Head of caudate nucleus (tissue), 42 donors: ENCODE data around the gene ITPR2.
"Not testable (repeated sequence)": the region's sequence is repeated elsewhere in the genome, so short reads cannot be mapped to it uniquely, and the experiment has no call there.

Source experiments
- DNase-seq, 42 donors: peaks; one replicate each; pipeline versions ENCODE4 v3.0.0 to v3.0.0-alpha.2; 2020 to 2021; ENCODE audit warnings: mixed read lengths in 7 of 42
- intact Hi-C: fragments of 100-400 bp; cut with DNase I; formaldehyde crosslinking; loops from one replicate; pipeline ENCODE4 v1.15.0; 2022

The ITPR2 gene

DNA sequence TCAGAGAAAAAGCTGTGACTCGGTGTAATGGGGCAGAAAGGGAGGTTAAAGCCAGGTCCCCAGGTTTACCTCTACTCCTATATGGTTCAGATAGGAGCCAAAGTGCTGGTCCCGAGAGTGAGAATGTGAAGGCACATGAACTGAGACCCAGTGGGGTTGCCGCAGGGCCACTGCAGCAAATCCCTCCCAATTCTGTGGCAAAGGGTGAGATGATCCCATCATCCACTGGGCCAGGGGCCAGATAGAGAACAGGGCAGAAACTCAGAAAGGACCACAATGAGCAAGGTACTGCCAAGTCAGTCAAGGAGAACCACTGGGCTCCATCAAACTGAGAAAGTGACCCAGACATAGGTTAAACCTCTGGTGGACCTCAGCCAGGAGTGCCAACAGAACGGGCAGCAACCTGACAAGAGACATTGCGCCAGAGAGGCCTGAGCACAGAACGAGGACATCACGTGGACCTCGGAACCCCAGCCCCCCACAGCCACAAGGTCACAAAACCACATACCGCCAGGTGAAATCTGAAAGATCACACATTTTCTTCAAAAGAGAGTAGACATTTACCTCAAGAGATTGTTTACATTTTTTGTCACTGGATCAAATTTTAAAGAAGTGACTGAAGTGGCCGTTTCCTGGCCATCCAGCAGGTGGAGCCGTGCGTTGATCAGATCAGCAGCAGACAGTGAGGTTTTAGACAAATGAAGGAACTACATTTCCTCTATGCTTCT, 20.5 kb upstream of the ITPR2 start:
- intact Hi-C loops, result loop anchor here (5.0 to 10.0 kb wide), 3 partner anchors 34 to 161 kb away; partner anchors contain the start of genes FGFR1OP2, INTS13 and TM7SF3

DNA sequence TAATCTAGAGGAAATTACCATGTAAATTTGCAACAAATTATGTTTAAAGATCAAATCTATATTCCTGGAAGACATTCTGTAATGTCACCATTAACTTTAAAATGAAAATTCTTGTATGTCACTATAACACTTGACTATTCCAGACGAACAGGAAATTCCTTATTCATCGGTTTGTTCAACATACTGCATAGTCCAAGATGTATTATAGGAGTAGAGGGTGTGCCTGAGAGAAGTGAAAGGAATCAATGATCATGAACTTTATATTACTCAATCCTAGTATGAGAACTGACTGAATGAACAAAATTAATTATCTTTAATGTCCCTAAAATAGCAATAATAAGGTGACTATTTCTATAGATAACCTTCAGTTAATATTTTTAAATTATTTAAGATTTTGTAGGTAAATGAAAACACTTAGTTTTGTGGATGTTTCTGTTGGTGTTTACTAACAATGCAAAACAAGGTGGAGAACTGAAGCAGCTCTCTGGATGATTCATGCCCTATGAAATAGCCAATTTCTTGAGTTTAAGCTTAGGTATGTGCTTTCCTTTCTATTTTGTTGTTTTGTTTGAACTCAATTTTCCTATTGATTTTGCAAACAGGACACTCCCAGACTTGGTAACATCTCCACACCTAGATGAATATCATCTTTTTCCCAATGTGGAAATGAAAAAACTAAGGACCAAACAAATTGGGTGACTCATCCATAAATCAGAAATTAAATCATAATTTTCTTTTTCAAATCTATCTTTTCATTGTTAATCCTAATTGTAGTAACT, 18.2 kb upstream of the ITPR2 start:
- intact Hi-C loops, result loop anchor here (5.0 to 10.0 kb wide), 3 partner anchors 36 to 164 kb away; partner anchors contain the start of genes FGFR1OP2, INTS13 and TM7SF3
- DNase-seq, result no peak

More for the DNA sequence above, 20.5 kb upstream of the ITPR2 start:
- DNase-seq, result peak; percentile 57 to 90 (median 76)

DNA sequence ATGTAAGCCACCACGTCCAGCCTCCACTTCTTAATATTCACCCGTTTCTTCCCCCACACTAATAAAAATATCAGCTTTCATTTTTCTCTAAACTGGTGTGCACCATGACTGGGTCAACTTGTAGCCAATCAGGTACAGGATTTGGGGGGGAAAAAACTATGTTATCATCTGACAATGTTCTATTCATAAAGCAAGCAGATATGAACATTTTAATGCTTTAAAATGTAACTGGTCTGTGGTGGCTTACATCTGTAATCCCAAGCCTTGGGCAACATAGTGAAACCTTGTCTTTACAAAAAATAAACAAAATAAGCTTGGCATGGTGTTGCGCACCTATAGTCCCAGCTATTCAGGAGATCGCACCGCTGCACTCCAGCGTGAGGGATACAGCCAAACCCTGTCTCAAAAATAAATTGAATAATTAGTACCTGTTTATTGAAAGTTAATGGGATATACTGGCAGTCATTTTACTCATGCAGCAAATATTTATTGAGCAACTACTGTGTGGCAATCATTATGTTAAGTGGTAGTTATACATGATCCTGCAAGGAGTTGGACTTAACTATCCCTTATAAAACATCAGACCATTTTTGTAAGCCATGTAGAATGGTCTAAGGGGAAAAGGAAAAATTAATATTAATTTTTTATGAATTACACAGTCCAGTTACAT, 15.3 kb upstream of the ITPR2 start:
- intact Hi-C loops, result no loop called here
- no peak for DNase-seq

DNA sequence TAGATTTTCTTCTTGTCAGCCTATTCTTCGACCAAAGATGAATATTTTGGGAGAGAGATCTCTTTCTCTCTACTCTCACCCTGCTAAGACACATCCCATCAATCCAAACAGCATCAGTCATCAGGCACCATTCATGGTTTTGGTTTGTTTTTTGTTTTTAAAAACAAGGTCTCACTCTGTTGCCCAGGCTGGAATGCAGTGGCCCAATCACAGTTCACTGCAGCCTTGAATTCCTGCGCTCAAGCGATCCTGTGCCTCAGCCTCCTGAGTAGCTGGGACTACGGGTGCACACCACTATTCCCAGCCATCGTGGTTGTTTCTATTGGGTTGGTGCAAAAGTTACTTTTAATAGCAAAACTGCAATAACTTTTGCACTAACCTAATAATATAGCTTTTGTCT, 14.4 kb upstream of the ITPR2 start:
- intact Hi-C loops, result no loop called here
- DNase-seq, result no peak

DNA sequence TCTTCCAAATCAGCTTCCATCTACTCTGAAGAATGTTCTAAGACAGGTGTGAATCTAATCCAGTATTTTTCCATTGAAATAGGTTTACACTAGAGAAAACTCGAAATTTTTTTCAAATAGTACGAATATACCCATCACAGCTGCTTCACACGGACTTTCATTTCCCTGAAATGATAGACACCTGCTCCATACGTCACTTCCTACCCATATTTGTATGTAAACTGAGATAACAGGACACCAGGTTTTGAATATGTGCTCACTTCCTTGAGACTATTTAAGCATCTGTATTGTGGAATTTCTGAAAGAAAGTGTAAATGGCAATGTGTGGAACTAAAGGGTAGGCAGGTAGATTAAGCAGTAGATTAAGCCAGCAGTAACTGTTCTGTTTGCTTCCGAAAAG, 13.4 kb upstream of the ITPR2 start:
- DNase-seq, result no peak
- intact Hi-C loops, result no loop called here

DNA sequence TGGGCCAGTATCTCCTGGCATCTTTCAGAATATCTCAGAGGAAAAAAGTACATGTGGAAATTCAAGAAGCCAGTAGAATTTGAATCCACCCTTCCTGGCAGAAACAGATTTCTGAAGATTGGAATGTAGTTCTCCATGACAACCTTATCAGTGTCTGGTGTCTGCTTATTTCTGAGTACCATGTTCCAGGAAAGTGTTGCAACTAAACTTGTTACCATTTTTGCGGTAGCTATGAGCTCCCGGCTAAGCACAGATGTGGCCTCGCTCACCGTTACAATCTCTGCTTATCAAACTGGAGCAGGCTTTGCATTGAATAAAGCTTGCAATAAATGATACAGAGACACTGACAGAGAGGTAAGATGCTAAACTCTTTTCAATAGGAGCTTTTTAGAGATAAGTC, 13.0 kb upstream of the ITPR2 start:
- no peak for DNase-seq
- intact Hi-C loops, result no loop called here

DNA sequence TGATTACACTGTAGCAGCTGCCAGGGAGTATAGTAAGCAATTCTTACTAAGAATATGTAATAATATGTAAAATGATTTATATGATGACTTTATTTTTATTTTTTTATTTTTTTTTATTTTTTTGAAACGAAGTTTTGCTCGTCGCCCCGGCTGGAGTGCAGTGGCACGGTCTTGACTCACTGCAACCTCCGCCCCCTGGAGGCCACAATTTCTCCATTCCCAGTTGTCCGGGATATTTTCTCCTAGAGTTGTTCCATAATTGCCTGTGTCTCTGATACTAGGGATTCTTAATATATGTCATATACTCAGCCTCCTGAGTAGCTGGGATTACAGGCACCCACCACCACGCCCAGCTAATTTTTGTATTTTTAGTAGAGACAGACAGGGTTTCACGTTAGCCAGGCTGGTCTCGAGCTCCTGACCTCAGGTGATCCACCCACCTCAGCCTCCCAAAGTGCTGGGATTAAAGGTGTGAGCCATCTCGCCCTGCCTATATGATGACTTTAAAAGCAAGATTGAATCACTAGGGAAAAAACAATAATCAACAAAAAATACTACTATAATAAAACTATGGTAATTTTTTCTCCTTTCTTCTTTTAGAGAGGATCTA, 12.2 kb upstream of the ITPR2 start:
- DNase-seq, result peak in 41 of 42 donors; percentile 30 to 86 (median 57)
- intact Hi-C loops, result no loop called here

DNA sequence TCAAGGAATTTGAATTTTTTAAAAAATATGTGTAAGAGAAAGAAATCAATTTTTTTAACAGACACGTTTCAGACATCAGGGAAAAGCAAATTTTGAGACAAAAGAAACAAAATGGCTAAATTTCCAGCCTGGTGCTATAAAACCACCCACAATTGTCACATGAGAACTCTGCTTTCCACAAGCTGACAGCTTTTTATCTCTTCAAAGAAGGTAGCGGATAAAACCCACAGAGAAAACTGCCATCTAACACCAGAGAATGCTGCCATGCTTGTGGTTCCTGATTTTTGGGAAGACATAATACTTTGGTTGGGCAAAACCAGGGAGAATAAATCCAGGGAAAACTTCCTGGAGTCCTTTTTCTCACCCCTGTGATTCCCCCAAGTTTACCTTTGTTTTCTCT, 10.3 kb upstream of the ITPR2 start:
- intact Hi-C loops, result no loop called here
- no peak for DNase-seq

DNA sequence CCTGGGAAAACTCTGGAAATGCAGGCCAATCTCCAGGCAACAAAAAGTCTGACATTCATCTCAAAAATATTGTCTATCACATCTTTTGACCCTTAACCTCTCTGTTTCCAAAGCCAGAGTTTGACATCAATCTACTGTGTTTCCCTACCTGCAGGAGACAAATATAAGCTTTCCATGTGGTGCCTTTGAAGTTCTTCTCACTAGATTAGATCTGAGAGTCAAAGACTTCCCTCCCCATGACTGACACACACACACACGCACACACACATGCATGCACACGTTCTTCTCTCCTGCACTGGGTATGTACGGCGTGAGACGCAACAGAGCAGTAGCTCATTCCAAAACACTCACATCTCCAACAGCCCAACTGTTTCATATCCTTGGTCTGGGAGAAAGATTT, 8.1 kb upstream of the ITPR2 start:
- DNase-seq, result no peak

DNA sequence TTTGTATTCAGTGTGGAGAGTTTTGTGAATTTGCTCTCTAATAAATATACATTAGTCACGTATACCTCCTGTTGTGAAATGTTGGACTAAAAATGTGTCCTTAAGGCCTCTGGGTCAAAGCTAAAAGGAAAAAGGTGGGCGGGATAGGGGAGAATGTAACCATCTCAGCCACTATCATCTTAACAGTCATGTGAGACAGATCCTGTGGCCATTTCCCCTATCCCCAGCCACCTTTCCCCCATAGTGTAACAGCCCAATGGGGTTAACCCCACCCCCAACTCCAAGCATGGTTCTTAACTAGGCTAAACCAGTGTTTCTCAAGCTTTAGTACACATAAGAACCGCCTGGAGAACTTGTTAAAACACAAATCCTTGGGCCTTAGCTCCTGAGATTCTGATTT, 6.5 kb upstream of the ITPR2 start:
- intact Hi-C loops, result no loop called here

More for the DNA sequence above, 8.1 kb upstream of the ITPR2 start:
- intact Hi-C loops, result no loop called here

DNA sequence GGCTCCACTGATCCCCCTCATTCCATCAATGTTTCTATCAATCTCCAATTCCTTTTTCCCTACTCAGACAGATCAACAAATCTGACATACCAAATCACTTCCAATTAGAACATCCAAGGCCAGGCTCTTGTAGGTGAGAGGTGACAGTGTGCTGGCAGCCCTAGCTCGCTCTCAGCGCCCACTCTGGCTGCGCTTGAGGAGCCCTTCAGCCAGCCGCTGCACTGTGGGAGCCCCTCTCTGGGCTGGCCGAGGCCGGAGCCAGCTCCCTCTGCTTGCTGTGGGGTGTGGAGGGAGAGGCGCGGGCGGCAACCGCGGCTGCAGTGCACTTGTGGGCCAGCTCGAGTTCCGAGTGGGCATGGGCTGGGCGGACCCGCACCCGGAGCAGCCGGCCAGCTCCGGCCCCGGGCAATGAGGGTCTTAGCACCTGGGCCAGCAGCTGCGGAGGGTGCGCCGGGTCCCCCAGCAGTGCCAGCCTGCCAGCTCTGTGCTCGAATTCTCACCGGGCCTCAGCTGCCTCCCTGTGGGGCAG, 6.0 kb upstream of the ITPR2 start:
- intact Hi-C loops, result no loop called here
- DNase-seq, result no peak

More for the DNA sequence above, 6.5 kb upstream of the ITPR2 start:
- no peak for DNase-seq

DNA sequence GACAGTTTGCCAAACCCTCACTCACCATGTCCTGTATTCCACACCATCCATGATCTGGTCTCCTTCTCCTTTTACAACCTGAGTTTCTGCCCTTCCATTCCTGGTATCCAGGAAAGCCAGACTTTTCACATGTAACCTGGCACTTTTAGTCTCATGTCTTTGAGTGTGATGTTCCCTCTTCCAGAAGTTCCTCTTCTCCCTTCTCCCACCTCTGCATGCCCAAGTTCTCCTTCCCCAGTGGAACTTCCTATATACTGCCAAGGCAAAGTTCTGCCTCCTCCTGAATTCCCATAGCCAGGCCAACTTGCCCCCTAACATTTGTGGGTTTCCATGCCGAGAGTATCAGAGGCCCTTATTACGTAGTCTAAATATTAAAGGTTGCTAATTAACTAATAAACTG, 3.2 kb upstream of the ITPR2 start:
- DNase-seq, result no peak
- intact Hi-C loops, result no loop called here

DNA sequence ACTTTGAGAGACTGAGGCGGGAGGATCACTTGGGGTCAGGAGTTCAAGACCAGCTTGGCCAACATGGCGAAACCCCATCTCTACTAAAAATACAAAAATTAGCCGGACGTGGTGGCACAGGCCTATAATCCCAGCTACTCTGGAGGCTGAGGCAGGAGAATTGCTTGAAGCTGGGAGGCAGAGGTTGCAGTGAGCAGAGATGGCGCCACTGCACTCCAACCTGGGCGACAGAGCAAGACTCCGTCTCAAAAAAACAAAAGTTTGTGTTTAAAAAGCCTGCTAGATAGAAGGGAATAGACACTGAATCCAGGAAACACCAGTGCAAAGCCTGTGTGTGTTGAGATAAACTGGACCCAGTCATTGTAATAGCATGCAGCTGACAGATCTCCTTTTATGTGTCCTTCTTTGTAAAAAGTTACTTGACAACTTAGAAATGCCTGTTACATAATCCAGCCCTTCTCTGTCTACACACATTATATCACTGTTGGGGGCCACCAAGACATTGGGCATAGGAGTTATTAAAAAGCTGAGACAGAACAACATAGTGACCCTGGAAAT, 1.6 kb upstream of the ITPR2 start:
- DNase-seq, intact Hi-C loops: not testable (repeated sequence)

DNA sequence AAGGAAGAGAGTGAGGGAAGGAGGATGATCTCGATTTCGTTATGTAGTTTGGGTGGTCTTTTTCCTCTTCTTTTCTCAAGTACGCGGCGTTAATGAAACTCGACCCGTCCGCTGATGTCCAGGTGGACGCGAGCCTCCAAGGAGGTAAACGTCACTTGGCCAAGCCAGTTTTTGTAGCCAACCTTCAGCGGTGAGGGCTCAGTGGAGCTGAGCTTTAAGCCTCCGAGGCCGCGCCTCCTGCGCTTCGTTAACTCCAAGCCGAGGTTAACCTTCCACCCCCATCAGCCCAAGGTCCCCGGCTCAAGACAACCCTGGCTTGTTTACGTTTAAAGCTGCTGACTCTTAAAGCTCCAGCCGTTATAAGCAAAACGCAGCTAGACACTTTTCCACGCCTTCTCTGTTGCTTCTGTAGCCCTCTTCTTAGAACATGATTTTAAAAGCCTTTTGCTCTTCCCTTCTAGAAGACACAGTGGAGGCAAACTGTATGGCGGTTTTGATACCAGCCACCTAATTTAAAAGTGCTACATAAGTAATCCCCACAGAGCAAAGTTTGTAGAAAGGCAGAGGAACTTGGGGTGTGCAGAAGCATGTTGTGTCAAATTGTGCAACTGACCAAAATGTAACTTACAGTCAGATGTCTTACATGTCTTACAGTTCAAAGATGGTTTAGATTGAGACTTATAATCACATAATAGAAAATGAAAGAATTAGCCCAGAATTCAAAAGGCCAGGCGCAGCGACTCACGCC, 923 bp upstream of the ITPR2 start:
- intact Hi-C loops, result no loop called here
- peak in 20 of 42 donors; percentile 5 to 51 (median 27) for DNase-seq

DNA sequence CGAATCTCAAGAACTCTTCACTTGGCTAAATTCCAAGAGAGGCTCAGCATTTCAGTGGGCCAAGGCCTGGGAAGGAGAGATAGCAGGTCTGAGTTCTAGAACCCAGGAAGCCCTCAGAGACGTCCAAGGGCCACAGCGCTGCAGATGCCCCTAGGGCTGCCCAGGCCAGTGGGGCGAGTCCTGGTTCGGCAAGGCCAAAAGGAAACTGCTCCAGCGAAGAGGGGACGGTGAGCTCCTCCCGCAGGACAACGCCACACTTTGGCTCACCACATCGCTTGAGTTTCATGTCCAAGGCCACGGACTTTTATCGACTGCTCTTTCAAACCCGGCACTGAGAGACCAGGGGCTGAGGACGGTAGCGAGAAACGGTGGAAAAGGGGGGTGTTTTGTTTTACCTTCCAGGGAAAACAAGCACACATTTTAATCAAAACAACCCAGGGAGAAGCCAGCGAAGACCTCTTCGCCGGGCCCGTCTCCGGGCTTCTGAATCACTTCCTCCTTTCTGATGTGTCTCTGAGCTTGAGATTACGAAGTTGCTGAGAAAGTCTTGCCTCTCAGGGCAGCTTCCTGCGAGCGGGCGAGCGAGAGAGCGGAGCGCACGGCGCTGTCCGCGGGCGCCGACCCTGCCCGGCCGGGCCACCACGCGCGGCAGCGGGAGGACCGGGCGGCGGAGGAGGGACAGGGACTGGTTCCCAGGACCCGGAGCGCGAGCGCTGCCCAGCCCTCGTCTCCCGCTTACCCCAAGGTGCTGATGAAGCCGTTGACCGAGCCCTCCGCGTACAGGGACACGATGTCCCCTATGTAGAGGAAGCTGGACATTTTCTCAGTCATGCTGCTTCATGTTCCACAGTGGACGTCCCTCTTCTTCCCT, 808 bp downstream of the ITPR2 start:
- intact Hi-C loops, result no loop called here
- DNase-seq, result peak in 41 of 42 donors; percentile 37 to 81 (median 61)

DNA sequence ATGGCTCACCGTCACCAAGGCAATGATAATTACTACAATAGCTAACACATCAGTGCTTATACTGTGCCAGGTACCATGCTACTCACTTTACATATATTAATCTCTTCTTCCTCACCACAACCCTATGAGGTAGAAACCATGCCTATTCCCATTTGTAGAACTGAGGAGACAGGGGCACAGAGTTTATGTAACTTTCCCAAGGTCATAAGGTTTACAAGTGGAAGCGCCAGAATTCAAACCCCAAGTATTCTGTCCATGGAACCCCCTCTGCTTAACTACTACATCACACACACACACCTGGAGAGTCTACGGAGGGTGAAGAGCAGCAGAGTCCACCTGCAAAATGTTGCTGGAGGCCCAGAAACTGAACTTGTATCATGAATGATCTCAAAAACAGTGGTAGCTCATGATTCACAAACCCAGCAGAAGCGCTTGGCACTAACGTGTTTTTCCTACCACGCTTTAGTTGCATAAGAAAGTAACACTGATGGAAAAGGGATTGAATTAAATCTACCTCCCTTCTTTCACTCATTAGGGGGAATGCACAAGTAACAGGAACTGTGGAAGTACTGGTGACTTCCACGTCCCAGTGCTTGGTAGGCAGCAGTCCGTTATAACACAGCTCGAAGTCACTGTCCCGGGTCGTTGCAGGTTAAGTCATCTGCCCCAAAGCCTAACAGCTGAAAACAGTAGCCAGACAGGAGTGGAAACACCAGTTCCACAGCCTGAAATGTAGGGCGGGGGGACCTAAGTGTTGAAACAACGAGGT, 2.0 kb downstream of the ITPR2 start:
- intact Hi-C loops, result no loop called here
- DNase-seq, result peak in 3 of 42 donors; percentile 7 to 47 (median 42)
